GM12878 (cell line): ENCODE results near the gene TGFB1. TPM values are rescaled to one million over a fixed set of nuclear protein-coding genes. Genes with fewer than 3 reads are reported as not detected.

Source experiments
- ATAC-seq: fragments of 200-7000 bp; cut with Tn5 transposase; 3 replicates; pipeline ENCODE4 v1.9.1; 2020; ENCODE audit warnings: mild to moderate bottlenecking, moderate library complexity
- Bru-seq: library from RNA; stranded (reverse); fragments of 400-500 nt; gene quantifications from one replicate; lab custom pipeline; 2021; lab: Mats Ljungman, UMichigan
- BruChase-seq, 2 experiments: library from RNA; stranded (reverse); fragments of 400-500 nt; gene quantifications; one replicate each; lab custom pipeline; 2021; lab: Mats Ljungman, UMichigan
- BruUV-seq: library from RNA; stranded (reverse); fragments of 400-500 nt; replicated peaks from 2 replicates; lab custom pipeline; 2021; lab: Mats Ljungman, UMichigan
- CTCF ChIA-PET: fragments of 300-600 bp; sonication (Branson Sonifier 250); formaldehyde crosslinking; extraction: SDS; loops from one replicate; lab custom pipeline; 2021; ENCODE audit warnings: inconsistent platforms; lab: Yijun Ruan, JAX
- POLR2A ChIA-PET: fragments of 350-600 bp; formaldehyde crosslinking; extraction: SDS; loops from one replicate; lab custom pipeline; 2021; ENCODE audit warnings: inconsistent platforms; lab: Charles Lee
- RAD21 ChIA-PET: fragments of 300-600 bp; sonication (Branson Sonifier 250); formaldehyde crosslinking; loops from one replicate; lab custom pipeline; 2023; ENCODE audit warnings: antibody characterized with exemption; ENCODE audit not compliant: unreplicated experiment; lab: Charles Lee
- SMC1A ChIA-PET: fragments of 300-600 bp; sonication (Branson Sonifier 250); formaldehyde crosslinking; loops from one replicate; lab custom pipeline; 2023; ENCODE audit not compliant: unreplicated experiment, uncharacterized antibody; lab: Charles Lee
- DNase-seq: peaks from one replicate; pipeline ENCODE4 v3.0.0-alpha.2; 2011; ENCODE audit warnings: low read depth, low spot score
- FAIRE-seq: peaks from 3 replicates; lab custom pipeline; 2011; peaks lifted over from hg19 to GRCh38; lab: Jason Lieb, UNC
- H2AFZ ChIP-seq: 2 replicates; pipeline ENCODE4 v1.6.0; 2011; ENCODE audit warnings: low read depth, low read length, control low read depth; ENCODE audit not compliant: control insufficient read depth
- H3K27ac ChIP-seq: 2 replicates; pipeline ENCODE4 v1.5.1; 2011; ENCODE audit warnings: control low read depth; ENCODE audit not compliant: control insufficient read depth, insufficient read depth
- H3K27me3 ChIP-seq, 2 experiments: replicated peaks in 1 of 2; 2 replicates each; pipeline versions ENCODE4 v1.6.0 to v1.6.1; 2011; ENCODE audit warnings: low read length in 1 of 2; ENCODE audit not compliant: control insufficient read depth in 2 of 2, insufficient read depth in 2 of 2
- H3K36me3 ChIP-seq, 2 experiments: 2 replicates each; pipeline ENCODE4 v1.5.1; 2011; ENCODE audit warnings: low read length in 1 of 2; ENCODE audit not compliant: control insufficient read depth in 2 of 2, insufficient read depth in 2 of 2
- H3K4me1 ChIP-seq: 2 replicates; pipeline ENCODE4 v1.6.1; 2011; ENCODE audit warnings: mild to moderate bottlenecking, low read length, moderate library complexity, mixed read lengths; ENCODE audit not compliant: control insufficient read depth, insufficient read depth
- H3K4me2 ChIP-seq: 2 replicates; pipeline ENCODE4 v1.6.0; 2011; ENCODE audit warnings: control low read depth; ENCODE audit not compliant: control insufficient read depth, insufficient read depth
- H3K4me3 ChIP-seq: fragments of 200-600 bp; sonication (generic); 2 replicates; pipeline ENCODE4 v1.5.1; 2016
- H3K79me2 ChIP-seq: 2 replicates; pipeline ENCODE4 v1.6.0; 2011; ENCODE audit warnings: low read length; ENCODE audit not compliant: control insufficient read depth, insufficient read depth
- H3K9ac ChIP-seq: 2 replicates; pipeline ENCODE4 v1.8.0; 2011; ENCODE audit warnings: low read length, control low read depth, mixed read lengths; ENCODE audit not compliant: control insufficient read depth, insufficient read depth
- H3K9me3 ChIP-seq: replicated peaks from 3 replicates; pipeline ENCODE4 v1.5.1; 2011; ENCODE audit warnings: mild to moderate bottlenecking, low read length; ENCODE audit not compliant: control insufficient read depth, insufficient read depth
- H4K20me1 ChIP-seq: 2 replicates; pipeline ENCODE4 v1.6.0; 2011; ENCODE audit not compliant: control insufficient read depth, insufficient read depth
- CBX3 ChIP-seq: fragments of 200-600 bp; sonication (generic); IDR thresholded peaks from 2 replicates; pipeline ENCODE4 v1.6.1; 2016; ENCODE audit warnings: low read depth, borderline replicate concordance
- EED ChIP-seq: sonication (generic); IDR thresholded peaks from 2 replicates; pipeline ENCODE4 v1.6.1; 2016; ENCODE audit warnings: antibody characterized with exemption, low read depth
- HDAC2 ChIP-seq: fragments of 200-600 bp; sonication (generic); IDR thresholded peaks from 2 replicates; pipeline ENCODE4 v1.6.1; 2017
- KLF5 ChIP-seq: fragments of 450-650 bp; IDR thresholded peaks from 2 replicates; pipeline ENCODE4 v1.6.1; 2014; ENCODE audit warnings: mild to moderate bottlenecking; ENCODE audit not compliant: partially characterized antibody
- MTA2 ChIP-seq: fragments of 450-650 bp; IDR thresholded peaks from 2 replicates; pipeline ENCODE4 v1.6.1; 2016; ENCODE audit warnings: low read depth, mild to moderate bottlenecking, moderate library complexity
- MTA3 ChIP-seq: IDR thresholded peaks from 2 replicates; pipeline ENCODE4 v1.6.1; 2012; ENCODE audit warnings: low read length, inconsistent platforms, borderline replicate concordance
- NFXL1 ChIP-seq: fragments of 450-650 bp; IDR thresholded peaks from 2 replicates; pipeline ENCODE4 v1.6.1; 2017; ENCODE audit warnings: antibody characterized with exemption, mild to moderate bottlenecking, borderline replicate concordance
- NR2C2 ChIP-seq: IDR thresholded peaks from 2 replicates; pipeline ENCODE4 v1.6.1; 2011; ENCODE audit warnings: borderline replicate concordance, low read depth; ENCODE audit not compliant: control insufficient read depth, insufficient read length
- POLR2AphosphoS5 ChIP-seq: IDR thresholded peaks from 2 replicates; pipeline ENCODE4 v1.6.1; 2011; ENCODE audit warnings: mild to moderate bottlenecking, low read length, inconsistent platforms
- RUNX3 ChIP-seq: IDR thresholded peaks from 2 replicates; pipeline ENCODE4 v1.6.1; 2012; ENCODE audit warnings: low read length, inconsistent platforms
- SIN3A ChIP-seq: IDR thresholded peaks from 2 replicates; pipeline ENCODE4 v1.6.1; 2012; ENCODE audit warnings: low read depth, low read length, improper control_type of control experiment
- SIX5 ChIP-seq: IDR thresholded peaks from 2 replicates; pipeline ENCODE4 v1.6.1; 2011; ENCODE audit warnings: mild to moderate bottlenecking, low read depth, low read length, moderate library complexity; ENCODE audit not compliant: severe bottlenecking
- SUZ12 ChIP-seq: fragments of 200-600 bp; sonication (generic); IDR thresholded peaks from one replicate; pipeline ENCODE4 v1.6.1; 2018; ENCODE audit warnings: antibody characterized with exemption, mild to moderate bottlenecking; ENCODE audit not compliant: unreplicated experiment
- TBL1XR1 ChIP-seq: IDR thresholded peaks from 2 replicates; pipeline ENCODE4 v1.6.1; 2012; ENCODE audit warnings: low read depth, low read length, improper control_type of control experiment
- YY1 ChIP-seq: IDR thresholded peaks from 2 replicates; pipeline ENCODE4 v1.6.1; 2011; ENCODE audit warnings: low read depth, mild to moderate bottlenecking, low read length
- ZNF217 ChIP-seq: fragments of 450-650 bp; IDR thresholded peaks from 2 replicates; pipeline ENCODE4 v1.6.1; 2017; ENCODE audit warnings: antibody characterized with exemption, mild to moderate bottlenecking
- ZNF384 ChIP-seq: IDR thresholded peaks from 2 replicates; pipeline ENCODE4 v1.6.1; 2012; ENCODE audit warnings: low read depth, mild to moderate bottlenecking, low read length, improper control_type of control experiment, borderline replicate concordance
- ZZZ3 ChIP-seq: IDR thresholded peaks from 2 replicates; pipeline ENCODE4 v1.6.1; 2011; ENCODE audit warnings: low read depth; ENCODE audit not compliant: control insufficient read depth, insufficient read length
- WGBS: methylation state at CpG from one replicate; pipeline ENCODE4 v1.1.6; 2016; ENCODE audit warnings: low lambda C conversion rate; ENCODE audit not compliant: insufficient replicate concordance, insufficient coverage; ENCODE audit errors: missing lambda C conversion rate; 5-methylcytosine and 5-hydroxymethylcytosine counted together
- in situ Hi-C: fragments of 300-500 bp; cut with MboI; formaldehyde crosslinking; loops from 9 replicates; pipeline ENCODE4 v1.14.3; 2018; ENCODE audit warnings: mixed read lengths
- intact Hi-C: fragments of 100-400 bp; cut with micrococcal nuclease; formaldehyde crosslinking; loops from one replicate; pipeline ENCODE4 v1.14.2; 2022; ENCODE audit not compliant: unreplicated experiment
- long read RNA-seq, 2 experiments: library from polyadenylated mRNA; unstranded; transcript quantifications; one replicate each; pipeline ENCODE4 v2.0.0, GENCODE V29; 2019 to 2020
- polyA minus RNA-seq, 3 experiments: library from RNA; depleted of rRNA, polyadenylated mRNA; stranded (reverse); fragments of >200 nt; gene quantifications; 2 replicates each; pipeline ENCODE4 v1.2.3, GENCODE V29; 2011
- polyA plus RNA-seq, 11 experiments: library from polyadenylated mRNA; depleted of rRNA in 4 of 11; unstranded in 6 of 11; stranded (reverse) in 5 of 11; fragments of >200 nt; fragmentation: Nextera tagmentation in 4 of 11; fragmentation: Illumina TruSeq in 1 of 11; extraction: Ambion mirVana in 4 of 11; extraction: Trizol in 1 of 11; gene quantifications; 1 replicate in 1 of 11; 2 replicates in 10 of 11; pipeline versions ENCODE4 v1.2.1 to v1.2.3, GENCODE V29; 2011 to 2016; ENCODE audit warnings: inconsistent platforms in 2 of 11, missing spikeins in 2 of 11, low read depth in 1 of 11
- total RNA-seq, 4 experiments: library from RNA; depleted of rRNA in 3 of 4; stranded (reverse); fragments of >200 nt in 3 of 4; fragmentation: Illumina TruSeq in 1 of 4; extraction: Trizol in 1 of 4; gene quantifications; 2 replicates each; pipeline versions ENCODE4 v1.2.1 to v1.2.3, GENCODE V29; 2013 to 2021
- TF ChIP-seq, protein P1 (sequence below): fragments of 450-650 bp; IDR thresholded peaks from 2 replicates; pipeline ENCODE4 v1.6.1; 2017; ENCODE audit warnings: borderline replicate concordance

Gene TGFB1
- 51.1 and 51.2 TPM in 2 replicates for total RNA-seq (2013; cell fraction: nucleolus; rRNA removed)
- total RNA-seq (2014; rRNA removed): 10.4 and 14.5 TPM in 2 replicates
- total RNA-seq (2014; rRNA removed; fragmentation: Illumina TruSeq; extraction: Trizol): 14.2 and 14.4 TPM in 2 replicates
- total RNA-seq (2021): 117 and 120 TPM in 2 replicates
- polyA plus RNA-seq (2011; ENCODE audit: low read depth): 36.8 TPM
- 3.6 and 5.9 TPM in 2 replicates for polyA plus RNA-seq (2011; rRNA removed)
- 17.2 and 17.9 TPM in 2 replicates for polyA plus RNA-seq (2011; cell fraction: cytosol; rRNA removed)
- 29.4 and 38.3 TPM in 2 replicates for polyA plus RNA-seq (2011; cell fraction: nucleus; rRNA removed)
- polyA plus RNA-seq (2012): 75.0 and 80.1 TPM in 2 replicates
- polyA plus RNA-seq (2014; fragmentation: Illumina TruSeq; extraction: Trizol): 10.0 and 24.3 TPM in 2 replicates
- polyA plus RNA-seq (2014; fragmentation: Nextera tagmentation; extraction: Ambion mirVana): under 1 TPM; 0.23 to 0.37 TPM
- polyA plus RNA-seq (2014; rRNA removed): 33.3 and 48.2 TPM in 2 replicates
- polyA plus RNA-seq (2016; fragmentation: Nextera tagmentation; extraction: Ambion mirVana): 1 to 10 TPM; 7.1 to 7.5 TPM
- 13.9 and 21.5 TPM in 2 replicates for polyA minus RNA-seq (2011; rRNA and poly(A)+ RNA removed)
- 36.7 and 56.1 TPM in 2 replicates for polyA minus RNA-seq (2011; cell fraction: cytosol; rRNA and poly(A)+ RNA removed)
- 11.5 and 21.3 TPM in 2 replicates for polyA minus RNA-seq (2011; cell fraction: nucleus; rRNA and poly(A)+ RNA removed)
- percentile 80 among the genes with signal in this experiment for Bru-seq, nascent RNA
- percentile 92 among the genes with signal in this experiment for BruChase-seq, experiment 1, labeled RNA remaining after a 6-hour chase
- percentile 83 among the genes with signal in this experiment for BruChase-seq, experiment 2, labeled RNA remaining after a 2-hour chase
- long read RNA-seq, experiment 1, partial matches to known transcripts: 1 of 3 reads
- long read RNA-seq, experiment 1, other reads (novel, unspliced or antisense): 2 of 3 reads
- long read RNA-seq, experiment 2, partial matches to known transcripts: 0 of 50 reads
- long read RNA-seq, experiment 2, other reads (novel, unspliced or antisense): 50 of 50 reads

DNA sequence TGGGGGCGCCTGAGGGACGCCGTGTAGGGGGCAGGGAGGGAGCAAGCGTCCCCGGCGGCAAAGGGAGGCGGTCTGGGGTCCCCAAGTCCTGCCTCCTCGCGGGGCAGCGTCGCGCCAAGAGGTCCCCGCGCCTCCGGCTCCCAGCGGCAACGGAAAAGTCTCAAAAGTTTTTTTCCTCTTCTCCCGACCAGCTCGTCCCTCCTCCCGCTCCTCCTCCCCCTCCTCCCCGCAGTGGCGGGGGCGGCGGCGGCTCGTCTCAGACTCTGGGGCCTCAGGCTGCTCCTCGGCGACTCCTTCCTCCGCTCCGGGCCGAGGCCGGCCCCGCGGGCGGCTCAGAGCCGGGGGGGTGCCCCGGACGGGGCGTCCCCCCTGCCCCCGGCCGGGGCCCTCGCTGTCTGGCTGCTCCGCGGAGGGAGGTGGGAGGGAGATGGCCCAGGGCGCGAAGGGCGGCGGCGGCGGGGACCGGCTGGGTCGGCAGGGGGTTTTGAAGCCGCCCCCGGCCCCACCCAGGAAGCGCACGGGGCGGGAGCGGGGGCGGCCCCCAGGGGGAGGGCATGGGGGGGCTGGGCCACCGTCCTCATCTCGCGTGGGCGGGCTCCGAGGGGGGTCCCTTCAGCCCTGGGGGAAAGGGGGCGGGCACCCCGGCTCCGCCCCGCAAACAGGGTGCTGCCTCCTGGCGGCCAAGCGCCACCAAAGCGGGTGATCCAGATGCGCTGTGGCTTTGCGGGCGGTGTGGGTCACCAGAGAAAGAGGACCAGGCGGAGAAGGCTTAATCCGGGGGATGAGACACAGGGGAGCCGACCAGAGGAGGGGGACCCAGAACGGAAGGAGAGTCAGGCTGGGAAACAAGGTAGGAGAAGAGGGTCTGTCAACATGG lies at the start of gene TGFB1:
Gene TGFB1 (minus strand): TSS at position 457 of the 877 bp plus-strand sequence. CDS start 878 bp downstream, outside the sequence.
- CTCF ChIA-PET: interaction anchor here (1.5 to 6.4 kb wide), 5 partner anchors 11 to 90 kb away, joined by 3 to 91 read pairs (median 19); partner anchors contain the start of genes B9D2, CCDC97 and HNRNPUL1
- no peaks in the 10 kb centered on the region; a peak in 1 of 4 replicates for H3K36me3 ChIP-seq
- H3K79me2 ChIP-seq: peaks cover 47% of the 10 kb centered on the region
- DNase-seq (peak; percentile 62), FAIRE-seq (no peak), ATAC-seq (peak; percentile 64)
- peak within 1 kb of the TSS; percentile 78 for H3K4me2 ChIP-seq
- POLR2A ChIA-PET: interaction anchor here (1.0 to 3.2 kb wide), 4 partner anchors 11 to 90 kb away, joined by 4 to 46 read pairs (median 8); partner anchors contain the start of gene B9D2
- WGBS: 1% methylated on average over 60 of the region's 78 CpGs
- H3K9ac ChIP-seq: peak within 1 kb of the TSS; percentile 87
- H3K27ac ChIP-seq: peak within 1 kb of the TSS; percentile 84
- H3K4me1 ChIP-seq: peaks cover 16% of the 10 kb centered on the region
- in situ Hi-C loops: no loop called here
- no peaks in the 10 kb centered on the region for H3K27me3 ChIP-seq
- H2AFZ ChIP-seq: no peak within 1 kb of the TSS; the same call in 1 of the 2 replicates
- SMC1A ChIA-PET: interaction anchor here (3.1 kb wide), 1 partner anchor 90 kb away, joined by 14 read pairs; the partner anchor contains the start of gene HNRNPUL1
- H3K4me3 ChIP-seq: peak within 1 kb of the TSS; percentile 89
- intact Hi-C loops: loop anchor here (2.0 to 5.0 kb wide), 4 partner anchors 41 to 184 kb away; partner anchors contain the start of gene CCDC97
- 0 out of 2 replicates have a peak, but pooled peaks cover 2% of the 10 kb centered on the region for H4K20me1 ChIP-seq
- H3K9me3 ChIP-seq: no peaks in the 10 kb centered on the region
- RAD21 ChIA-PET: interaction anchor here (0.9 to 3.4 kb wide), 7 partner anchors 11 to 150 kb away, joined by 3 to 41 read pairs (median 6); partner anchors contain the start of genes B9D2 and DMAC2
- BruUV-seq: TSS peak; percentile 88
- TF ChIP-seq HDAC2: no peak
- TF ChIP-seq MTA3: no peak
- peak; percentile 85 for TF ChIP-seq RUNX3
- 0 out of 2 replicates have a peak, but pooled peaks have one; percentile 22 for TF ChIP-seq MTA2
- TF ChIP-seq TBL1XR1: 0 out of 2 replicates have a peak, but pooled peaks have one; percentile 31
- TF ChIP-seq SIN3A: no peak
- no peak for TF ChIP-seq KLF5
- TF ChIP-seq NFXL1: peak; percentile 100
- no peak for TF ChIP-seq CBX3
- no peak for TF ChIP-seq SIX5
- 0 out of 2 replicates have a peak, but pooled peaks have one; percentile 55 for TF ChIP-seq ZNF217
- no peak for TF ChIP-seq NR2C2
- 0 out of 2 replicates have a peak, but pooled peaks have one; percentile 47 for TF ChIP-seq EED
- peak; percentile 82 for TF ChIP-seq POLR2AphosphoS5
- no peak for TF ChIP-seq ZZZ3
- peak; percentile 66 for TF ChIP-seq YY1
- TF ChIP-seq SUZ12: no peak
- TF ChIP-seq, protein P1, sequence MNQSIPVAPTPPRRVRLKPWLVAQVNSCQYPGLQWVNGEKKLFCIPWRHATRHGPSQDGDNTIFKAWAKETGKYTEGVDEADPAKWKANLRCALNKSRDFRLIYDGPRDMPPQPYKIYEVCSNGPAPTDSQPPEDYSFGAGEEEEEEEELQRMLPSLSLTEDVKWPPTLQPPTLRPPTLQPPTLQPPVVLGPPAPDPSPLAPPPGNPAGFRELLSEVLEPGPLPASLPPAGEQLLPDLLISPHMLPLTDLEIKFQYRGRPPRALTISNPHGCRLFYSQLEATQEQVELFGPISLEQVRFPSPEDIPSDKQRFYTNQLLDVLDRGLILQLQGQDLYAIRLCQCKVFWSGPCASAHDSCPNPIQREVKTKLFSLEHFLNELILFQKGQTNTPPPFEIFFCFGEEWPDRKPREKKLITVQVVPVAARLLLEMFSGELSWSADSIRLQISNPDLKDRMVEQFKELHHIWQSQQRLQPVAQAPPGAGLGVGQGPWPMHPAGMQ: peak; percentile 74; the same call in 1 of the 2 replicates
- TF ChIP-seq ZNF384: no peak
